NCI-H187 (cell line): ENCODE data around the gene KPTN.
A peak's percentile ranks its signal among the peaks of the same experiment; 100 is the strongest.

Experiments
- DNase-seq, 2 experiments: peaks; one replicate each; lab custom pipeline; 2025; lab: John Stamatoyannopoulos, UW

KPTN gene

GRCh38 chr19:47469363-47469700 is 14.7 kb downstream of the KPTN start:
- no peak for DNase-seq

GRCh38 chr19:47467914-47468313 is 16.1 kb downstream of the KPTN start:
- no peak for DNase-seq

DNA sequence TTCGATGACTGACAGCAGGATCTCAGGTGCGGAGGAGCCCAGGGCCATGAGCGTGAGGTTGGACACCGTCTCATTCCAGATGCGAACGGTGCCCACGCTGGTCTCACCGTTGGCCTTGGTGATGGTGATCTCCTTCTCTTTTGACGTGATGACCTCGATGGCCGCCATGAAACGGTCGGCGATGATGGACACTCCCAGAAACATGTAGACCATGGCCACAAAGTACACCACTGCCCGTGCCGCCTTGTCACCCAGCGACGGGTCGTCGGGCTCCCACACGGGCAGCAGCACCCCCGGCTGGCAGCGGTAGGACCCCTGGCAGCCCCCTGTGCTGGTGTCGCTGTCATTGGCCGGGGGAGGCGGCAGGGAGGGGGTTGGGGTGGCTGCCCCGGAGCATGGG is 18.1 kb downstream of the KPTN start:
- DNase-seq = no peak

- DNase-seq = no peak
Observed at GRCh38 chr19:47464675-47465419, 19.2 kb downstream of the KPTN start.

DNA sequence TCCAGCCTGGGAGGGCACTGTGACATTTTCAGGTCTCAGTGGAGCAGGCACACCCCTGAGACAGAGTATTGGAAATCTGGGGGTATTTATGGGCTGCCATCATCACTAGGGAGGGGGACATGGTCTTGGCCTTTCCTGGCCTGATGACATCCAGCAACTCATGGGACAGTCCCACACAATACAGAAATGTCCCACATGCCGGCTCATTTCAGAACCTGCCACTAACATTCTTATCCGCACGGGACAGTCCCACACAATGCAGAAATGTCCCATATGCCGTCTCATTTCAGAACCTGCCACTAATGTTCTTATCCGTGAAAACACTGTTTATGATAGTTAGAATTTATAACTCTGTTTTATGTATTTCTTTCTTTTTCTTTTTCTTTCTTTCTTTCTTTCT is 22.1 kb downstream of the KPTN start:
- DNase-seq = no peak

DNA sequence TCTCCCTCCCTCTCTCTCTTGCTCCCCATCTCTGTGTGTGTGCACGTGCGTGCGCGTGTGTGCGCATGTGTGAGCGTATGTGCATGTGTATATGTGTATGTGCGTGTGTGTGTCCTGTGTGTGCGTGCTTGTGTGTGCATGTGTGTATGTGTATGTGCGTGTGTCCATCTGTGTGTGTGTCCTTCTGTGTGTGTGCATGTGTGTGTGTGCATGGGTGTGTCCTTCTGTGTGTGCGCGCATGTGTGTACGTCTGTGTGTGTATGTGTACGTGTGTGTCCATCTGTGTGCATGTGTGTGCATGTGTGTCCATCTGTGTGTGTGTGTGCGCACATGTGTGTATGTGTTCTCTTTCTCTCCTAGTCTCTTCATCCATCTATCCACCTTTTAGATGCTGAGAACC is 24.5 kb downstream of the KPTN start:
- no peak for DNase-seq

DNA sequence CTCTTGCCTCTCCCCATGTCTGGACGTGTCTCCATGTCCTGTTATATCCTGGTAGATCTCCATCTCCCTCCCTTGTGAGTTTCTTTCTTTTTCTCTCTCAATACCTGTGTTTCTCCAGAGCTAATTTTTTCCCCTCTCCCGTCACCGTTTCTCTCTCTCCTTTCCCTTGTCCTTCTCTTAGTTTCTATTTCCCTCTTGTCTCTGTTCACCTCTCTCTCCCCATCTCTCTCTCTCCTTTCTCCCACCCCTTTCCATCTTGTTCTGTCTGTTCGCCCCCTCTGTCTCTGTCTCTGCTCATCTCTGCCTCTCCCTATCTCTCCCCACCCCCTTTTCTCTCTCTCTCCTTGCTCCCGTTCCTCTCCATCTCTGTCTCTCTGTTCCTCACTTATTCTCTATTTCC is 25.3 kb downstream of the KPTN start:
- DNase-seq = no peak

DNA sequence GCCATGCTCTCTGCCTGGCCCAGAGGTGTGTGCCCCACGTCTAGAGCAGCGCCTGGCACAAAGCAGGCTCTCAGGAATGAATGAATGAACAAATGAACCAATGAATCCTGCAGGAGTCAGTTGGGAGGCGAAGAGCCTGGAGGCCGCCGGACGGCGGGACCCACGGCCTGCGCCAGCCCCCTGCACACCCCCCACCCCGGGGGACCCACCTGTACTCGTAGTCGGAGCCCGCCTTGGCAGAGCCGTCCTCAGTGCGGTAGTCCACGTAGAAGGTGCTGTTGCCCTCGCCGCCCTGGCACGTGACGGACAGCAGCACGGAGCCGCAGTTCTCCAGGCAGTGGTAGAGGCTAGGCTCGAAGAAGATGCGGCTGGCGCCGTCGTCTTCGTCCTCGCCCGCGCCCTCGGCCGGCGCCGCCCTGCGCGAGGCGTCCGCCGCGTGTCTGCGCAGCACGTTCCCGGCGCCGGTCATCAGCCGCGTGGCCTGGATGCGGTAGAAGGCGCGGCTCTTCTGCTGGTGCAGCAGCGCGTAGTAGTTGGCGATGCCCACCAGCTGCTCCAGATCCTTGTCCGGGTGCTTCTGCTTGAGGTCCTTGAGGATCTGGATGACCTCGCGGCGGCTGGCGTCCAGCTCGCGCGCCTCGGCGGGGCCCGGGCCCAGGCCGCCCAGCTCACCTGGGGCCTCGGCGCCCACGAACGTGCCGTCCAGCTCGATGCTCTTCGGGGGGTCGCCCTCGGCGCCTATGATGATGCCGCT is 27.1 kb downstream of the KPTN start:
- DNase-seq = no peak

DNA sequence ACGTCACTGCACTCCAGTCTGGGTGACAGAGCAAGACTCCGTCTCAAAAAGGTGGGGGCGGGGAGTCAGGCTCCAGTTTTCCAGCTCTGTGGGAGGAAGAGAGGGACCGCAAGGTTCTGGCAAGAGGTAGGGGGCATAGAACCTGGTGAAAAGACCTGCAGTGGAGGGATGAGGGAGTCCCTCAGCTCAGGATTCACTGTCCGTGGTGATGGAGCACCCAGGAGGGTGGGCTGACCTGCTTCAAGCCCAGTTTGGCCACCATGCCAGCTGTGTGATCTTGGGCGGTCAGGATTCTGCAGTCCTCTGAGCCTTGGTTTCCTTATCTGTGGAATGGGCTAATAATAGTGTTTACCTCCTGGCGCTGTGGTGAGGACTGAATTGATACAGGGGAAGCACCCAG is 33.5 kb downstream of the KPTN start:
- DNase-seq = no peak

DNA sequence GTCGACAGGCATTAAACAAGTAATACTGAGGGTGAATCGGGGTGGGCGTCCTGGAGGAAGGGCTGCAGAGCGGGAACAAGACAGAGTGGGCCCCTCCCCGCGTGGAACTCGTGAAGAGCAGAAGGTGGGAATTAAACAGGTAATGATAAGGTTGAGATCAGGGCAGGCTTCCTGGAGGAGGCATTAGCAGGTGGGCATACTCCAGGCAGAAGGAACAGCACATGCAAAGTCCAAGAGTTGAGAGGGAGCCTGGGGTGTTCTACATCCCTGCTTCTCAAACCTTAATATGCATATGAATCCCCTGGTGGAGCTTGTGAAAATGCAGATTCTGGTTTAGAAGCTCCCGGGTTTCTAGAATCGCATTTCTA is 35.7 kb downstream of the KPTN start:
- DNase-seq = no peak

GRCh38 chr19:47447470-47448359 is 36.3 kb downstream of the KPTN start:
- DNase-seq = peak; percentile 93 to 95

DNA sequence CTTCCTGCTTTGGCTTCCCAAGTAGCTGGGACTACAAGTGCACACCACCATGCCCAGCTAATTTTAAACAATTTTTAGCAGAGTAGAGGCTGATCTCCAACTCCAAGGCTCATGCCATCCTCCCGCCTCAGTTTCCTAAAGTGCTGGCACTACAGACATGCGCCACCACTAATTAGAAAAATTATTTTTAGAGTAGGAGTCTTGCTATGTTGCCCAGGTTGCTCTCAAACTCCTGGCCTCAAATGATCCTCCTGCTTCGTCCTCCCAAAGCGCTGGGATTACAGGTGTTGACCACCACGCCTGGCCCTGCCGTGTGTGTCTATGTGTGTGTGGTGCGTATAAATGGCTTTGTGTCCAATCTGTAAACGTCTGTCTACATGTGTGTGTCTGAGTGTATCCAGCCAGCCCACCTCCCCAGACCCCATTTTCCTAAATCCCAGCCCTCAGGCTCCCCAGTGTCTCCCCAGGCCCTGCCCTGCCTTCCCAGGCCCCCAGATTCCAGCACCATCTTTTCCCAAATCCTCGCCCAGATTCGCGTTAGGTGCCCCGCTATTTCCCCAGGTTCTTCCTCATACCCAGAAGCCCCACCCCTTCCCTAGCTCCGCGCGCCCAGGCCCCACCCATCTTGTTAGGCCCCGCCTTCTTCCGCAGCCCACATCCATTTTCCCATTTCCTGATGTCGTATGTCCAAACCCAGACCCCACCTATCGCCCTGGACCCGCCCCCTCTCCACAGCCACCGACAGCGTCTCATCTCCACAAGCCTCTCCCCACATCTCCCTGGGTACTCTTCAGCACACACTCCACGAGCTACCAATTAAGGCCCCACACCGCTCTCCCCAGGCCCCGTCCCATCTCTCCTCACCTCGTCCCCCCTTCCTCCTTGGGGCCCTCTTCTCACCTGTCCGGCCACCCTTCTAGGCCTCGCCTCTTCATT is 37.2 kb downstream of the KPTN start:
- DNase-seq = peak; percentile 88 to 93

DNA sequence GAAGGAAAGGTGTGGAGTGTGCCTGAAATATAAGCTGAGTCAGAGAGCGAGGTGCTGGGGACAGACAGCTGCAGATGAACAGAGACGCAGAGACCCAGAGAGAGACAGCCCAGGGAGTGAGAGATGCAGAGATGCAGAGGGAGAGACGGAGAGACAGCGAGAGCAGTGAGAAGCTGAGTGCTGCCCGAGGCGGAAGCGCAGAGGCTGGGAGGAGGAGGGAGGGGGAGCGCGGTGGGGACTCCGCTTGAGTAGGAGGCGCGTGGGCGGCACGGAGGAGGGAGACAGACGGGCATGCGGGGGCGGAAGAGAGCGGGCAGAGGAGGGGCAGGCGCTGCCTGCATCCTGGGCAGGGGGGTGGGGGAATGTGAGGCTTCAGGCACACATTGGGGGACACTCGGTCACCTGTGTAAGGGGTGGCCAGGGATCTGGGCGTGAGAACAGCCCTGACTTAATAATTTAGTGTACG is 38.0 kb downstream of the KPTN start:
- DNase-seq = peak in 1 of 2 experiments; percentile 25

- no peak for DNase-seq
Observed at GRCh38 chr19:47445527-47445926, 38.5 kb downstream of the KPTN start.

DNA sequence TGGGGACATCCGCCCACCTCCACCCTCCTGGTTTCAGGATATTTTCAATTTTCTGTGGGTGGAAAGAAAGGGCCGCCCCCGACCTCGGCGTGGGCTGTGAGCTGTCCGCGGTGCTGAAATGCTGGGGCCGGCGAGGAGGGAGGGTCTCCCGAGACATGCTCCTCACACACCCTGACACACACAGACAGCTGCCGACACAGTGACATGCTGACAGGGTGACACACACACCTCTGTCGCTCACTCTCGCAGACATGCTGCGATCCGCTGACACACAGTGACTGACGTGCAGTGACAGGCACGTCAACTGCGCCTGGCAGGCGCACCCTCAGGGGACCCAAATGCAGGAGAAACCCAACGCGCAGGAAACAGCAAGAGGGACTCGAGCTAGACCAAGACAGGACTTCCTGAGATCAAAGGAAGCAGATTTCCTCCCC is 39.6 kb downstream of the KPTN start:
- DNase-seq = no peak

- DNase-seq = no peak
Observed at GRCh38 chr19:47443331-47443730, 40.7 kb downstream of the KPTN start.

GRCh38 chr19:47438793-47439220 is 45.2 kb downstream of the KPTN start:
- no peak for DNase-seq

GRCh38 chr19:47437500-47437899 is 46.5 kb downstream of the KPTN start:
- DNase-seq = no peak

DNA sequence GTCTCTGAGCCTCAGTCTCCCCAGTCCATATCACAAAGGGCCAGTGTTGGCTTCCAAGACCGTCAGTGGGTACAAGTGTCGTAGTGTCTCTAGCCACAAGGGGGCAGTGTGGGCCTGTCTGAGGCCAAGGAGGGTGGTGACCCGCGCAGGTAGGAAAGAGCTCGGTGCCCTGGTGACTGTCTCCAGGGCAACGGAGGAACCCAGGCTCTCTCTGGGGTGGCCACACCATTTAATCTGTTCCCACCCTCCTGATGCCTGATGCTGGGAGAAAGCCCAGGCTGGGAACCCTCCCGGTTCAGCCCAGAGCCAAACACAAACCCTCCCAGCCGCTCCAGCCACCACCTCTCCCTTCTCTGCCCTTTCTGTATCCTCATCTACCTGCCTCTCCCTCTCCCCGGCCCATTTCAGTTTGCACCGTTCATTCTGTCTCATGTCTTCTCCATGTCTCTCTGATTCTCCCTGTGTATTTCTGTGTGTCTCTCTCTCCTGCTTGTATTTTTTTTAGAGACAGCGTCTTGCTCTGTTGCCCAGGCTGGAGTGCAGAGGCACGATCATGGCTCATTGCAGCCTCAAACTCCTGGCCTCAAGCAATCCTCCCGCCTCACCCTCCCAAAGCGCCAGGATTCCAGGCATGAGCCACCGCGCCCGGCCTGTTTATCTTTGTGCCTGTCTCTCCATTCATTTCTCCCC is 47.2 kb downstream of the KPTN start:
- peak; percentile 54 to 62 for DNase-seq

GRCh38 chr19:47435883-47436417 is 48.1 kb downstream of the KPTN start:
- DNase-seq = no peak

- no peak for DNase-seq
Observed at GRCh38 chr19:47435196-47435595, 48.8 kb downstream of the KPTN start.
